ENCODE data around the gene SPTAN1. TPM values are rescaled to one million over a fixed set of nuclear protein-coding genes. Genes with fewer than 3 reads are reported as not detected.
"Not testable (repeated sequence)": the region's sequence is repeated elsewhere in the genome, so short reads cannot be mapped to it uniquely, and the experiment has no call there.

The SPTAN1 gene
- total RNA-seq, 2 experiments from 2014 or later, result 386 to 392 TPM

DNA sequence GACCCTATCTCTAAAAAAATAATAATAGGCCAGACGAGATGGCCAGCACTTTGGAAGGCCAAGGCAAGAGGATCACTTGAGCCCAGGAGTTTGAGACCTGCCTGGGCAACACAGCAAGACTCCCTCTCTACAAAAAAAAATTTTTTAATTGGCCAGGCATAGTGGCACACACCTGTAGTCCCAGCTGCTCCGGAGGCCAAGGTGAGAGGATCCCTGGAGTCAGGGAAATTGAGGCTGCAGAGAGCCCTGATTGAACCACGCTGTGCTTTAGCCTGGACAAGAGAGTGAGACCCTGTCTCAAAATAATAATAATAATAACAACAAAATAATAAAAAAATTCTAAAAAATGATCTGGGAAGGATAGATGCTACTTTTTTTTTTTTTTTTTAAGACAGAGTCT lies 105.4 kb downstream of the SPTAN1 start:
- ChIA-PET CTCF (no interaction called here), POLR2A (interaction anchor here (0.6 to 1.8 kb wide), 4 partner anchors 27 to 324 kb away, joined by 3 to 15 read pairs (median 10); partner anchors contain the start of genes SET and ZDHHC12)
- H3K27me3 Mint-ChIP-seq, result no peaks in the 10 kb centered on the region
- no peak overlapping the region for H3K4me3 Mint-ChIP-seq
- peaks cover 8% of the 10 kb centered on the region for H3K4me1 Mint-ChIP-seq (ENCODE audit: low read depth)
- DNase-seq, result no peak
- peak overlapping the region; percentile 95 for H3K27ac Mint-ChIP-seq
- TF ChIP-seq, protein P1, sequence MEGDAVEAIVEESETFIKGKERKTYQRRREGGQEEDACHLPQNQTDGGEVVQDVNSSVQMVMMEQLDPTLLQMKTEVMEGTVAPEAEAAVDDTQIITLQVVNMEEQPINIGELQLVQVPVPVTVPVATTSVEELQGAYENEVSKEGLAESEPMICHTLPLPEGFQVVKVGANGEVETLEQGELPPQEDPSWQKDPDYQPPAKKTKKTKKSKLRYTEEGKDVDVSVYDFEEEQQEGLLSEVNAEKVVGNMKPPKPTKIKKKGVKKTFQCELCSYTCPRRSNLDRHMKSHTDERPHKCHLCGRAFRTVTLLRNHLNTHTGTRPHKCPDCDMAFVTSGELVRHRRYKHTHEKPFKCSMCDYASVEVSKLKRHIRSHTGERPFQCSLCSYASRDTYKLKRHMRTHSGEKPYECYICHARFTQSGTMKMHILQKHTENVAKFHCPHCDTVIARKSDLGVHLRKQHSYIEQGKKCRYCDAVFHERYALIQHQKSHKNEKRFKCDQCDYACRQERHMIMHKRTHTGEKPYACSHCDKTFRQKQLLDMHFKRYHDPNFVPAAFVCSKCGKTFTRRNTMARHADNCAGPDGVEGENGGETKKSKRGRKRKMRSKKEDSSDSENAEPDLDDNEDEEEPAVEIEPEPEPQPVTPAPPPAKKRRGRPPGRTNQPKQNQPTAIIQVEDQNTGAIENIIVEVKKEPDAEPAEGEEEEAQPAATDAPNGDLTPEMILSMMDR (IDR thresholded peaks at IDR 0.05), result no peak
- H3K9me3 ChIP-seq (ENCODE audit: control insufficient read depth in 1 of 2, insufficient read depth in 1 of 2, low read length in 2 of 2), result no peaks in the 10 kb centered on the region
- H3K4me1 ChIP-seq (ENCODE audit: insufficient read depth, low read length), result peaks cover 13% of the 10 kb centered on the region
- intact Hi-C loops (cut with DNase I, micrococcal nuclease), result loop anchor here (2.0 to 5.0 kb wide), 4 partner anchors 45 to 160 kb away; partner anchors contain the start of genes ENDOG (in 1 of the 2), PKN3 (in 1 of the 2), ZDHHC12 (in 1 of the 2) and ZER1 (in 1 of the 2)
- H3K4me3 ChIP-seq (ENCODE audit: low read length), result no peak overlapping the region
- H3K36me3 ChIP-seq (ENCODE audit: insufficient read depth, low read length), result no peaks in the 10 kb centered on the region
- H3K27ac ChIP-seq (ENCODE audit: low read depth in 1 of 2, low read length in 2 of 2), result no peak overlapping the region
- no peaks in the 10 kb centered on the region for H3K27me3 ChIP-seq (ENCODE audit: control insufficient read depth in 1 of 2, insufficient read depth in 2 of 2, low read length in 2 of 2)
- H3K9me3 Mint-ChIP-seq, result no peaks in the 10 kb centered on the region
- ATAC-seq (ENCODE audit: poor library complexity), result no peak
- H3K36me3 Mint-ChIP-seq (ENCODE audit: low read depth), result peaks cover 3% of the 10 kb centered on the region

DNA sequence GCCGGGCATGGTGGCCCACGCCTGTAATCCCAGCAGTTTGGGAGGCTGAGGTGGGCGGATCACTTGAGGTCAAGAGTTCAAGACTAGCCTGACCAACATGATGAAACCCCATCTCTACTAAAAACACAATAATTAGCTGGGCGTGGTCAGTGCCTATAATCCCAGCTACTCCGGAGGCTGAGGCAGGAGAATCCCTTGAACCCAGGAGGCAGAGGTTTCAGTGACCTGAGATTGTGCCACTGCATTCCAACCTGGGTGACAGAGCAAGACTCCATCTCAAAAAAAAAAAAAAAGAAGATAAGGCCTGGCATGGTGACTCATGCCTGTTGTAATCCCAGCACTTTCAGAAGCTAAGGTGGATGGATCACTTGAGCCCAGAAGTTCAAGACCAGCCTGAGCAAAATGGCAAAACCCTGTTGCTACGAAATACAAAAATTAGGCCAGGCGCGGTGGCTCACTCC lies 114.1 kb downstream of the SPTAN1 start:
- DNase-seq; H3K4me1 Mint-ChIP-seq (ENCODE audit: low read depth); H3K36me3 Mint-ChIP-seq (ENCODE audit: low read depth); H3K4me3 ChIP-seq (ENCODE audit: low read length); H3K36me3 ChIP-seq (ENCODE audit: insufficient read depth, low read length); H3K27me3 ChIP-seq (ENCODE audit: control insufficient read depth in 1 of 2, insufficient read depth in 2 of 2, low read length in 2 of 2); H3K27me3 Mint-ChIP-seq; H3K4me3 Mint-ChIP-seq; H3K27ac ChIP-seq (ENCODE audit: low read depth in 1 of 2, low read length in 2 of 2); H3K9me3 ChIP-seq (ENCODE audit: control insufficient read depth in 1 of 2, insufficient read depth in 1 of 2, low read length in 2 of 2); POLR2A ChIA-PET; H3K4me1 ChIP-seq (ENCODE audit: insufficient read depth, low read length); intact Hi-C loops (cut with DNase I, micrococcal nuclease); ATAC-seq (ENCODE audit: poor library complexity); H3K9me3 Mint-ChIP-seq; CTCF ChIA-PET; H3K27ac Mint-ChIP-seq: not testable (repeated sequence)

DNA sequence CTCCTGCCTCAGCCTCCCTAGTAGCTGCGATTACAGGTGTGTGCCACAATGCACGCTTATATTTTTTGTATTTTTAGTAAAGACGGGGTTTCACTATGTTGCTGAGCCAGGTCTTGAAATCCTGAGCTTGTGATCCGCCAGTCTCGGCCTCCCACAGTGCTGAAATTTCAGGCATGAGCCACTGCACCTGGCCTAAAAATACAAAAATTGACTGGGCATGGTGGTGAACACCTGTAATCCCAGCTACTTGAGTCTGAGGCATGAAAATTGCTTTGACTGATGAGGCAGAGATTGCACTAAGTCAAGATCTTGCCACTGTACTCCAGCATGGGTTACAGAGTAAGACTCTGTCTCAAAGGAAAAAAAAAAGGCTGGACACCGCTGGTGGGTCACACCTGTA lies 117.4 kb downstream of the SPTAN1 start:
- Mint-ChIP-seq H3K9me3 (no peaks in the 10 kb centered on the region), H3K4me1 (ENCODE audit: low read depth) (no peaks in the 10 kb centered on the region), H3K27me3 (no peaks in the 10 kb centered on the region), H3K4me3 (no peak overlapping the region), H3K27ac (no peak overlapping the region), H3K36me3 (ENCODE audit: low read depth) (no peaks in the 10 kb centered on the region)
- Histone ChIP-seq H3K9me3 (ENCODE audit: control insufficient read depth in 1 of 2, insufficient read depth in 1 of 2, low read length in 2 of 2) (no peaks in the 10 kb centered on the region), H3K27ac (ENCODE audit: low read depth in 1 of 2, low read length in 2 of 2) (no peak overlapping the region), H3K27me3 (ENCODE audit: control insufficient read depth in 1 of 2, insufficient read depth in 2 of 2, low read length in 2 of 2) (no peaks in the 10 kb centered on the region), H3K36me3 (ENCODE audit: insufficient read depth, low read length) (no peaks in the 10 kb centered on the region), H3K4me3 (ENCODE audit: low read length) (no peak overlapping the region), H3K4me1 (ENCODE audit: insufficient read depth, low read length) (no peaks in the 10 kb centered on the region)
- ChIA-PET POLR2A (interaction anchor here (0.6 kb wide), 1 partner anchor 32 kb away, joined by 3 read pairs; no protein-coding TSS in a partner anchor), CTCF (no interaction called here)
- intact Hi-C loops (cut with DNase I, micrococcal nuclease), result no loop called here
- no peak for ATAC-seq (ENCODE audit: poor library complexity)
- no peak for DNase-seq
- TF ChIP-seq, protein P1 (IDR thresholded peaks at IDR 0.05), result no peak

DNA sequence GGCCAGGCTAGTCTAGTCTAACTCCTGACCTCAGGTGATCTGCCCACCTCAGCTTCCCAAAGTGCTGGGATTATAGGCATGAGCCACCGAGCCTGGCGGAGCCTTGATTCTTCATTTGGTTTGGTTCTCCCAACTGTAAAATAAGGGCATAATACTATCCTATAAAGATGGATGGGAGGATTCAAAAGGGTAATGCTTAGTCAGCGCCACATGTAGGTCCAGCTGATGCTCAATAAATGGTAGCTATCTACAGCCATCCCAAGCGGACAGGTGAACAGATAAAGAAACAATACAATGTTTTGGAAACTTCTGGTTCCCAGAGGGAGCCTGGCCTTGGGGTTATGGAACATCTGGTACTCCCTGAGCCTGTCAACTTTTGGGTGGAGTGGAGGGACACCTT lies 123.0 kb downstream of the SPTAN1 start:
- POLR2A ChIA-PET, result interaction anchor here (1.5 kb wide), 1 partner anchor 14 kb away, joined by 5 read pairs; the partner anchor contains the start of gene SET
- Mint-ChIP-seq H3K9me3 (no peaks in the 10 kb centered on the region), H3K4me1 (ENCODE audit: low read depth) (no peaks in the 10 kb centered on the region), H3K36me3 (ENCODE audit: low read depth) (no peaks in the 10 kb centered on the region), H3K27ac (no peak overlapping the region), H3K27me3 (no peaks in the 10 kb centered on the region), H3K4me3 (no peak overlapping the region)
- no peak overlapping the region for H3K27ac ChIP-seq (ENCODE audit: low read depth in 1 of 2, low read length in 2 of 2)
- H3K4me1 ChIP-seq (ENCODE audit: insufficient read depth, low read length), result no peaks in the 10 kb centered on the region
- no peaks in the 10 kb centered on the region for H3K36me3 ChIP-seq (ENCODE audit: insufficient read depth, low read length)
- no peaks in the 10 kb centered on the region for H3K27me3 ChIP-seq (ENCODE audit: control insufficient read depth in 1 of 2, insufficient read depth in 2 of 2, low read length in 2 of 2)
- ATAC-seq (ENCODE audit: poor library complexity) (no peak), DNase-seq (no peak)
- H3K9me3 ChIP-seq (ENCODE audit: control insufficient read depth in 1 of 2, insufficient read depth in 1 of 2, low read length in 2 of 2), result no peaks in the 10 kb centered on the region
- TF ChIP-seq, protein P1 (IDR thresholded peaks at IDR 0.05), result no peak
- CTCF ChIA-PET, result no interaction called here
- intact Hi-C loops (cut with DNase I, micrococcal nuclease), result no loop called here
- H3K4me3 ChIP-seq (ENCODE audit: low read length), result no peak overlapping the region

All from CD4-positive, alpha-beta T cell (primary cell).